IMR-90 (cell line): Measurements from ENCODE around the gene COX7A2L. TPM values are rescaled to one million over a fixed set of nuclear protein-coding genes. Genes with fewer than 3 reads are reported as not detected.

Source experiments
- ATAC-seq: fragments of 200-7000 bp; cut with Tn5 transposase; 2 replicates; pipeline ENCODE4 v1.9.1; 2020; ENCODE audit warnings: low read depth, mild to moderate bottlenecking, moderate library complexity
- BruUV-seq: library from RNA; stranded (reverse); fragments of 400-500 nt; replicated peaks from 2 replicates; lab custom pipeline; 2021; lab: Mats Ljungman, UMichigan
- CTCF ChIA-PET: fragments of 300-600 bp; formaldehyde crosslinking; extraction: SDS; loops from one replicate; lab custom pipeline; 2021; ENCODE audit warnings: antibody characterized with exemption; lab: Yijun Ruan, JAX
- POLR2A ChIA-PET: fragments of 300-600 bp; sonication (Branson Sonifier 250); formaldehyde crosslinking; loops from one replicate; lab custom pipeline; 2022; ENCODE audit warnings: antibody characterized with exemption; ENCODE audit not compliant: unreplicated experiment; lab: Charles Lee
- DNase-seq: peaks from one replicate; pipeline ENCODE4 v3.0.0; 2013
- H2AFZ ChIP-seq: replicated peaks from 2 replicates; pipeline ENCODE3; 2013; ENCODE audit warnings: low read length, mild to moderate bottlenecking; ENCODE audit not compliant: poor library complexity
- H2AK5ac ChIP-seq: 2 replicates; pipeline ENCODE4 v1.6.1; 2013; ENCODE audit warnings: low read depth, low read length, inconsistent platforms
- H2AK9ac ChIP-seq: replicated peaks from 2 replicates; pipeline ENCODE3; 2013; ENCODE audit warnings: mild to moderate bottlenecking, low read depth, low read length, moderate library complexity; ENCODE audit not compliant: poor library complexity
- H2BK120ac ChIP-seq: 2 replicates; pipeline ENCODE4 v1.6.1; 2013; ENCODE audit warnings: low read depth, low read length, inconsistent platforms
- H2BK15ac ChIP-seq: 3 replicates; pipeline ENCODE4 v1.6.1; 2013; ENCODE audit warnings: low read depth, low read length, inconsistent platforms
- H2BK20ac ChIP-seq: 2 replicates; pipeline ENCODE4 v1.6.1; 2013; ENCODE audit warnings: low read depth, mild to moderate bottlenecking, inconsistent platforms, low read length, moderate library complexity
- H2BK5ac ChIP-seq: 2 replicates; pipeline ENCODE4 v1.6.1; 2013; ENCODE audit warnings: mild to moderate bottlenecking, low read depth, low read length, inconsistent platforms; ENCODE audit not compliant: poor library complexity, severe bottlenecking
- H3K14ac ChIP-seq: replicated peaks from 2 replicates; pipeline ENCODE4 v1.6.1; 2013; ENCODE audit warnings: low read depth, low read length, inconsistent platforms
- H3K18ac ChIP-seq: 2 replicates; pipeline ENCODE4 v1.6.1; 2013; ENCODE audit warnings: low read depth, low read length, control low read depth
- H3K23ac ChIP-seq: 2 replicates; pipeline ENCODE4 v1.6.1; 2013; ENCODE audit warnings: low read depth, low read length, inconsistent platforms
- H3K27ac ChIP-seq: 2 replicates; pipeline ENCODE4 v1.5.1; 2013; ENCODE audit warnings: mild to moderate bottlenecking, control low read depth, low read length; ENCODE audit not compliant: insufficient read depth
- H3K27me3 ChIP-seq: 2 replicates; pipeline ENCODE4 v1.6.1; 2013; ENCODE audit warnings: low read length; ENCODE audit not compliant: control insufficient read depth, insufficient read depth
- H3K36me3 ChIP-seq: 2 replicates; pipeline ENCODE4 v1.6.1; 2013; ENCODE audit warnings: low read length, mixed read lengths; ENCODE audit not compliant: control insufficient read depth, insufficient read depth
- H3K4ac ChIP-seq: 2 replicates; pipeline ENCODE4 v1.6.1; 2013; ENCODE audit warnings: low read depth, low read length, inconsistent platforms
- H3K4me1 ChIP-seq: 2 replicates; pipeline ENCODE4 v1.6.1; 2013; ENCODE audit warnings: low read length, mixed read lengths; ENCODE audit not compliant: control insufficient read depth, insufficient read depth
- H3K4me2 ChIP-seq: 2 replicates; pipeline ENCODE4 v1.6.1; 2013; ENCODE audit warnings: low read depth, mild to moderate bottlenecking, control low read depth, low read length, moderate library complexity
- H3K4me3 ChIP-seq: 2 replicates; pipeline ENCODE4 v1.5.1; 2013; ENCODE audit warnings: low read depth, mild to moderate bottlenecking, control low read depth, low read length, moderate library complexity; ENCODE audit not compliant: insufficient read depth
- H3K56ac ChIP-seq: 2 replicates; pipeline ENCODE4 v1.6.1; 2013; ENCODE audit warnings: low read length, inconsistent platforms; ENCODE audit not compliant: insufficient read depth; ENCODE audit errors: extremely low read depth
- H3K79me1 ChIP-seq, 2 experiments: 2 replicates each; pipeline ENCODE4 v1.6.1; 2013; ENCODE audit warnings: low read length in 2 of 2, inconsistent platforms in 1 of 2, low read depth in 1 of 2
- H3K9ac ChIP-seq: 2 replicates; pipeline ENCODE4 v1.6.1; 2013; ENCODE audit warnings: low read depth, low read length, control low read depth
- H3K9me1 ChIP-seq: 2 replicates; pipeline ENCODE4 v1.6.1; 2013; ENCODE audit warnings: low read length, inconsistent platforms; ENCODE audit not compliant: insufficient read depth
- H3K9me3 ChIP-seq: 2 replicates; pipeline ENCODE4 v1.6.1; 2013; ENCODE audit warnings: low read length; ENCODE audit not compliant: control insufficient read depth, insufficient read depth
- H4K20me1 ChIP-seq: 2 replicates; pipeline ENCODE4 v1.6.1; 2013; ENCODE audit warnings: low read length, inconsistent platforms; ENCODE audit not compliant: insufficient read depth
- H4K5ac ChIP-seq: 2 replicates; pipeline ENCODE4 v1.6.1; 2013; ENCODE audit warnings: mild to moderate bottlenecking, low read depth, low read length, control low read depth
- H4K8ac ChIP-seq, 2 experiments: 2 replicates each; pipeline ENCODE4 v1.6.1; 2013; ENCODE audit warnings: low read depth in 2 of 2, low read length in 2 of 2, control low read depth in 1 of 2, inconsistent platforms in 1 of 2
- H4K91ac ChIP-seq: 2 replicates; pipeline ENCODE4 v1.6.1; 2013; ENCODE audit warnings: low read depth, low read length, inconsistent platforms; ENCODE audit not compliant: insufficient read depth
- BHLHE40 ChIP-seq: fragments of 150-350 bp; IDR thresholded peaks from 2 replicates; pipeline ENCODE4 v1.6.1; 2016; ENCODE audit warnings: mild to moderate bottlenecking, low read depth, low read length
- CHD1 ChIP-seq: IDR thresholded peaks from 2 replicates; pipeline ENCODE4 v1.6.1; 2012; ENCODE audit warnings: low read depth, low read length, improper control_type of control experiment
- CTCF ChIP-seq: conservative IDR thresholded peaks from 2 replicates; pipeline ENCODE4 v1.5.1; 2012; ENCODE audit warnings: mild to moderate bottlenecking, low read depth, low read length, improper control_type of control experiment
- ELK1 ChIP-seq: fragments of 150-350 bp; IDR thresholded peaks from 2 replicates; pipeline ENCODE4 v1.6.1; 2016; ENCODE audit warnings: low read depth, mild to moderate bottlenecking, low read length, moderate library complexity, borderline replicate concordance
- FOS ChIP-seq: fragments of 150-350 bp; IDR thresholded peaks from 2 replicates; pipeline ENCODE4 v1.6.1; 2016; ENCODE audit warnings: low read depth, low read length
- MXI1 ChIP-seq: IDR thresholded peaks from 2 replicates; pipeline ENCODE4 v1.6.1; 2012; ENCODE audit warnings: low read depth, mild to moderate bottlenecking, low read length, moderate library complexity, borderline replicate concordance
- NFE2L2 ChIP-seq: fragments of 150-350 bp; IDR thresholded peaks from 2 replicates; pipeline ENCODE4 v1.6.1; 2016; ENCODE audit warnings: low read depth, mild to moderate bottlenecking, low read length
- POLR2A ChIP-seq: IDR thresholded peaks from 2 replicates; pipeline ENCODE4 v1.6.1; 2012; ENCODE audit warnings: mild to moderate bottlenecking, low read depth, low read length
- RAD21 ChIP-seq: IDR thresholded peaks from 2 replicates; pipeline ENCODE4 v1.6.1; 2012; ENCODE audit warnings: low read length, improper control_type of control experiment
- WGBS, 2 experiments: methylation state at CpG; one replicate each; pipeline versions ENCODE4 v1.1.5 to v1.1.7; 2013; ENCODE audit warnings: missing lambda C conversion rate in 2 of 2; ENCODE audit not compliant: insufficient read length in 1 of 2; ENCODE audit errors: extremely low coverage in 2 of 2; 5-methylcytosine and 5-hydroxymethylcytosine counted together
- dilution Hi-C: fragments of 300-500 bp; cut with HindIII; formaldehyde crosslinking; loops from one replicate; pipeline ENCODE4 v1.14.3; 2018; ENCODE audit warnings: low sequenced_read_pairs; ENCODE audit not compliant: unreplicated experiment
- in situ Hi-C: fragments of 300-500 bp; cut with MboI; formaldehyde crosslinking; loops from 3 replicates; pipeline ENCODE4 v1.14.3; 2019; ENCODE audit warnings: low sequenced_read_pairs, inconsistent platforms, mixed read lengths
- intact Hi-C: fragments of 100-400 bp; cut with micrococcal nuclease; formaldehyde crosslinking; loops from 2 replicates; pipeline ENCODE4 v1.10.0; 2022
- polyA plus RNA-seq, 3 experiments: library from polyadenylated mRNA; depleted of rRNA; stranded (reverse); fragments of >200 nt; gene quantifications; 2 replicates each; pipeline ENCODE4 v1.2.3, GENCODE V29; 2012; ENCODE audit warnings: low replicate concordance in 1 of 3
- total RNA-seq: library from RNA; depleted of rRNA; stranded (reverse); fragments of >200 nt; gene quantifications from 2 replicates; pipeline ENCODE4 v1.2.3, GENCODE V29; 2012

The COX7A2L gene
- total and polyA plus RNA-seq, 2 of the 4 experiments (the other 2 are of a cell fraction), result 123 to 132 TPM

GRCh38 chr2:42315844-42316470 is 45.1 kb downstream of the COX7A2L start:
- peak overlapping the region; percentile 84; the same call in 1 of the 2 replicates for H3K23ac ChIP-seq
- peak overlapping the region; percentile 89 for H3K4ac ChIP-seq
- in situ Hi-C loops, result no loop called here
- CTCF ChIA-PET, result no interaction called here
- peak overlapping the region; percentile 93; the same call in 1 of the 2 replicates for H4K5ac ChIP-seq
- peak overlapping the region; percentile 74 to 89 for H4K8ac ChIP-seq
- H3K9me1 ChIP-seq, result peaks cover 9% of the 10 kb centered on the region
- H3K9me3 ChIP-seq, result no peaks in the 10 kb centered on the region
- H3K4me1 ChIP-seq, result peaks cover 10% of the 10 kb centered on the region
- peaks cover 0 to 13% of the 10 kb centered on the region in 2 experiments; a peak in 2 of 4 replicates for H3K79me1 ChIP-seq
- peak overlapping the region; percentile 88 for H2AK9ac ChIP-seq
- H2AFZ ChIP-seq, result no peak overlapping the region
- H4K91ac ChIP-seq, result peak overlapping the region; percentile 86
- WGBS, 2 experiments, result no CpG with 5 or more reads among the region's 6 CpGs
- peak overlapping the region; percentile 85 for H3K27ac ChIP-seq
- peak overlapping the region; percentile 96 for H2BK120ac ChIP-seq
- H3K18ac ChIP-seq, result peak overlapping the region; percentile 98
- peak overlapping the region; percentile 99 for H2AK5ac ChIP-seq
- 0 out of 2 replicates have a peak overlapping the region, but pooled peaks have one; percentile 3 for H3K9ac ChIP-seq
- H4K20me1 ChIP-seq, result no peaks in the 10 kb centered on the region
- intact Hi-C loops, result no loop called here
- H2BK20ac ChIP-seq, result peak overlapping the region; percentile 95
- H3K56ac ChIP-seq, result no peak overlapping the region
- POLR2A ChIA-PET, result no interaction called here
- BruUV-seq, result no TSS peak
- no peak overlapping the region for H3K4me3 ChIP-seq
- peak overlapping the region; percentile 57; the same call in 1 of the 2 replicates for H3K4me2 ChIP-seq
- dilution Hi-C loops, result no loop called here
- H2BK5ac ChIP-seq, result peak overlapping the region; percentile 88
- peak overlapping the region; percentile 98 for H2BK15ac ChIP-seq
- ATAC-seq, result no peak
- peak overlapping the region; percentile 92 for H3K14ac ChIP-seq
- DNase-seq, result no peak
- no peaks in the 10 kb centered on the region for H3K27me3 ChIP-seq
- peaks cover 7% of the 10 kb centered on the region for H3K36me3 ChIP-seq
- TF ChIP-seq CTCF (no peak), CHD1 (no peak), MXI1 (no peak), ELK1 (no peak), POLR2A (no peak), BHLHE40 (no peak), NFE2L2 (no peak), FOS (no peak), RAD21 (no peak)
